ENCODE data around the gene USP31.

USP31 gene

GRCh38 chr16:23031508-23032098, 117.6 kb downstream of the USP31 start:
- TF ChIP-seq CTCF (IDR thresholded peaks at IDR 0.05; ENCODE audit: low read depth, low read length, missing control alignments), result no peak
- H3K4me3 ChIP-seq (ENCODE audit: low read depth, low read length), result no peak overlapping the region
- DNase-seq (ENCODE audit: low read depth), result no peak

- no peak for DNase-seq (ENCODE audit: low read depth)
- no peak for TF ChIP-seq CTCF (IDR thresholded peaks at IDR 0.05; ENCODE audit: low read depth, low read length, missing control alignments)
Observed at GRCh38 chr16:23029733-23030420, 119.4 kb downstream of the USP31 start.

GRCh38 chr16:23027386-23027785, 121.9 kb downstream of the USP31 start:
- H3K4me3 ChIP-seq (ENCODE audit: low read depth, low read length), result no peak overlapping the region
- no peak for TF ChIP-seq CTCF (IDR thresholded peaks at IDR 0.05; ENCODE audit: low read depth, low read length, missing control alignments)
- DNase-seq (ENCODE audit: low read depth), result no peak

More at GRCh38 chr16:23029733-23030420, 119.4 kb downstream of the USP31 start:
- H3K4me3 ChIP-seq (ENCODE audit: low read depth, low read length), result no peak overlapping the region

- DNase-seq (ENCODE audit: low read depth), result no peak
- H3K4me3 ChIP-seq (ENCODE audit: low read depth, low read length), result no peak overlapping the region
Observed at GRCh38 chr16:23026784-23027362, 122.4 kb downstream of the USP31 start.

GRCh38 chr16:23025692-23026307, 123.5 kb downstream of the USP31 start:
- no peak for TF ChIP-seq CTCF (IDR thresholded peaks at IDR 0.05; ENCODE audit: low read depth, low read length, missing control alignments)
- no peak overlapping the region for H3K4me3 ChIP-seq (ENCODE audit: low read depth, low read length)
- DNase-seq (ENCODE audit: low read depth), result no peak

More at GRCh38 chr16:23026784-23027362, 122.4 kb downstream of the USP31 start:
- TF ChIP-seq CTCF (IDR thresholded peaks at IDR 0.05; ENCODE audit: low read depth, low read length, missing control alignments), result no peak

DNA sequence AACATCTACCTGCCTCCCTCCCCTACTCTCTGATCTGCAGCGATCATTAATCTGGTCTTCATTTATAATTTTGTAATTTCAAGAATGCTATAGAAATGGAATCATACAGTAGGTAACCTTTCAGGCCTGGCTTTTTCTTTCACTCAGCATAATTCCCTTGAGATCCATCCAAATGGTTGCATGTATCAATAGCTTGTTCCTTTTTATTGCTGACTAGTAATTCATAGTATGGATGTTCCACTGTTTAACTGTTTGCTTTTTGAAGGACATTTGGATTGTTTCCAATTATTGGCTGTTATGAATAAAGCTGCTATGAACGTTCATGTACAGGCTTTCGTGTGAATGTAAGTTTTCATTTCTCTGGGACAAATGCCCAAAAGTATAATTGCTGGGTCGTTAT, 125.2 kb downstream of the USP31 start:
- H3K4me3 ChIP-seq (ENCODE audit: low read depth, low read length), result no peak overlapping the region
- no peak for DNase-seq (ENCODE audit: low read depth)
- no peak for TF ChIP-seq CTCF (IDR thresholded peaks at IDR 0.05; ENCODE audit: low read depth, low read length, missing control alignments)

All from GM12864 (cell line).